ENCODE results near the gene GPR18.
A peak's percentile ranks its signal among the peaks of the same experiment; 100 is the strongest.

GPR18 gene

GRCh38 chr13:99301913-99302636 is 43.9 kb upstream of the GPR18 start:
- Histone ChIP-seq H4K8ac (ENCODE audit: low read depth, low read length) (no peak overlapping the region), H2AK5ac (ENCODE audit: low read length) (no peak overlapping the region), H3K4me3 (ENCODE audit: low read depth, low read length) (no peak overlapping the region), H3K27me3 (ENCODE audit: insufficient read depth, low read length) (no peaks in the 10 kb centered on the region), H3K4me2 (ENCODE audit: low read length) (no peak overlapping the region), H3K4me1 (ENCODE audit: control insufficient read depth in 1 of 2, insufficient read depth in 2 of 2, low read length in 2 of 2) (peaks cover 5 to 7% of the 10 kb centered on the region in 2 experiments), H2BK5ac (ENCODE audit: low read depth, low read length, poor library complexity) (no peak overlapping the region), H2BK12ac (ENCODE audit: low read length) (no peak overlapping the region), H4K91ac (ENCODE audit: low read depth, low read length) (no peak overlapping the region), H3K27ac (ENCODE audit: low read depth, low read length) (no peak overlapping the region), H3K23ac (ENCODE audit: low read length) (no peak overlapping the region), H3K79me1 (ENCODE audit: low read length) (no peaks in the 10 kb centered on the region), H2BK120ac (ENCODE audit: insufficient read depth, low read length, poor library complexity) (no peak overlapping the region), H3K18ac (ENCODE audit: low read length) (no peak overlapping the region), H3K36me3 (ENCODE audit: control insufficient read depth in 1 of 2, insufficient read depth in 2 of 2, low read length in 2 of 2) (peaks cover 0 to 2% of the 10 kb centered on the region in 2 experiments), H3K9ac (ENCODE audit: low read length) (no peak overlapping the region), H4K12ac (ENCODE audit: low read depth, low read length) (no peak overlapping the region), H2AFZ (ENCODE audit: insufficient read depth, low read length, poor library complexity) (no peak overlapping the region), H3K4ac (ENCODE audit: low read depth, low read length) (no peak overlapping the region), H3K79me2 (ENCODE audit: control insufficient read depth, insufficient read depth, low read length, poor library complexity) (no peaks in the 10 kb centered on the region), H3K14ac (ENCODE audit: low read length) (no peak overlapping the region), H3K9me3 (ENCODE audit: insufficient read depth, low read depth, low read length) (no peaks in the 10 kb centered on the region)
- WGBS (ENCODE audit: extremely low coverage, insufficient coverage, insufficient read length): no CpG with 5 or more reads among the region's 1 CpG
- DNase-seq: no peak

- Histone ChIP-seq H3K79me1 (ENCODE audit: low read length) (no peaks in the 10 kb centered on the region), H4K91ac (ENCODE audit: low read depth, low read length) (no peak overlapping the region), H3K27me3 (ENCODE audit: insufficient read depth, low read length) (no peaks in the 10 kb centered on the region), H4K8ac (ENCODE audit: low read depth, low read length) (no peak overlapping the region), H2BK5ac (ENCODE audit: low read depth, low read length, poor library complexity) (no peak overlapping the region), H3K27ac (ENCODE audit: low read depth, low read length) (no peak overlapping the region), H2BK12ac (ENCODE audit: low read length) (no peak overlapping the region), H3K18ac (ENCODE audit: low read length) (no peak overlapping the region), H2AK5ac (ENCODE audit: low read length) (no peak overlapping the region), H3K4ac (ENCODE audit: low read depth, low read length) (no peak overlapping the region), H3K4me1 (ENCODE audit: control insufficient read depth in 1 of 2, insufficient read depth in 2 of 2, low read length in 2 of 2) (peaks cover 5 to 7% of the 10 kb centered on the region in 2 experiments), H3K23ac (ENCODE audit: low read length) (no peak overlapping the region), H3K9me3 (ENCODE audit: insufficient read depth, low read depth, low read length) (no peaks in the 10 kb centered on the region), H3K79me2 (ENCODE audit: control insufficient read depth, insufficient read depth, low read length, poor library complexity) (no peaks in the 10 kb centered on the region), H4K12ac (ENCODE audit: low read depth, low read length) (no peak overlapping the region), H3K14ac (ENCODE audit: low read length) (no peak overlapping the region), H3K4me2 (ENCODE audit: low read length) (no peak overlapping the region), H3K4me3 (ENCODE audit: low read depth, low read length) (peak overlapping the region; percentile 37), H2BK120ac (ENCODE audit: insufficient read depth, low read length, poor library complexity) (no peak overlapping the region), H3K9ac (ENCODE audit: low read length) (no peak overlapping the region), H3K36me3 (ENCODE audit: control insufficient read depth in 1 of 2, insufficient read depth in 2 of 2, low read length in 2 of 2) (peaks cover 0 to 2% of the 10 kb centered on the region in 2 experiments), H2AFZ (ENCODE audit: insufficient read depth, low read length, poor library complexity) (no peak overlapping the region)
- no peak for DNase-seq
- no CpG with 5 or more reads among the region's 7 CpGs for WGBS (ENCODE audit: extremely low coverage, insufficient coverage, insufficient read length)
Observed at GRCh38 chr13:99301056-99301838, 43.1 kb upstream of the GPR18 start.

- Histone ChIP-seq H2BK120ac (ENCODE audit: insufficient read depth, low read length, poor library complexity) (no peak overlapping the region), H3K4me1 (ENCODE audit: control insufficient read depth in 1 of 2, insufficient read depth in 2 of 2, low read length in 2 of 2) (peaks cover 5 to 7% of the 10 kb centered on the region in 2 experiments), H4K8ac (ENCODE audit: low read depth, low read length) (no peak overlapping the region), H3K9me3 (ENCODE audit: insufficient read depth, low read depth, low read length) (no peaks in the 10 kb centered on the region), H3K79me2 (ENCODE audit: control insufficient read depth, insufficient read depth, low read length, poor library complexity) (no peaks in the 10 kb centered on the region), H3K4me2 (ENCODE audit: low read length) (no peak overlapping the region), H3K79me1 (ENCODE audit: low read length) (no peaks in the 10 kb centered on the region), H4K91ac (ENCODE audit: low read depth, low read length) (no peak overlapping the region), H3K4ac (ENCODE audit: low read depth, low read length) (no peak overlapping the region), H3K36me3 (ENCODE audit: control insufficient read depth in 1 of 2, insufficient read depth in 2 of 2, low read length in 2 of 2) (peaks cover 0 to 2% of the 10 kb centered on the region in 2 experiments), H2AK5ac (ENCODE audit: low read length) (no peak overlapping the region), H2AFZ (ENCODE audit: insufficient read depth, low read length, poor library complexity) (no peak overlapping the region), H3K14ac (ENCODE audit: low read length) (no peak overlapping the region), H4K12ac (ENCODE audit: low read depth, low read length) (no peak overlapping the region), H2BK12ac (ENCODE audit: low read length) (no peak overlapping the region), H3K23ac (ENCODE audit: low read length) (no peak overlapping the region), H3K18ac (ENCODE audit: low read length) (no peak overlapping the region), H3K4me3 (ENCODE audit: low read depth, low read length) (no peak overlapping the region), H3K9ac (ENCODE audit: low read length) (no peak overlapping the region), H2BK5ac (ENCODE audit: low read depth, low read length, poor library complexity) (no peak overlapping the region), H3K27ac (ENCODE audit: low read depth, low read length) (no peak overlapping the region), H3K27me3 (ENCODE audit: insufficient read depth, low read length) (no peaks in the 10 kb centered on the region)
- peak; percentile 12 to 73 for DNase-seq
- no CpG with 5 or more reads among the region's 4 CpGs for WGBS (ENCODE audit: extremely low coverage, insufficient coverage, insufficient read length)
Observed at GRCh38 chr13:99299920-99300341, 41.8 kb upstream of the GPR18 start.

- no CpG with 5 or more reads among the region's 4 CpGs for WGBS (ENCODE audit: extremely low coverage, insufficient coverage, insufficient read length)
- Histone ChIP-seq H4K91ac (ENCODE audit: low read depth, low read length) (no peak overlapping the region), H3K79me1 (ENCODE audit: low read length) (no peaks in the 10 kb centered on the region)
Observed at GRCh38 chr13:99299256-99299919, 41.2 kb upstream of the GPR18 start.

More at GRCh38 chr13:99299256-99299919, 41.2 kb upstream of the GPR18 start:
- Histone ChIP-seq H3K14ac (ENCODE audit: low read length) (no peak overlapping the region), H4K12ac (ENCODE audit: low read depth, low read length) (no peak overlapping the region), H3K27ac (ENCODE audit: low read depth, low read length) (no peak overlapping the region), H3K9me3 (ENCODE audit: insufficient read depth, low read depth, low read length) (no peaks in the 10 kb centered on the region), H4K8ac (ENCODE audit: low read depth, low read length) (no peak overlapping the region), H2AFZ (ENCODE audit: insufficient read depth, low read length, poor library complexity) (no peak overlapping the region), H3K9ac (ENCODE audit: low read length) (no peak overlapping the region), H3K4me3 (ENCODE audit: low read depth, low read length) (no peak overlapping the region), H2BK12ac (ENCODE audit: low read length) (no peak overlapping the region), H3K4ac (ENCODE audit: low read depth, low read length) (no peak overlapping the region), H3K79me2 (ENCODE audit: control insufficient read depth, insufficient read depth, low read length, poor library complexity) (no peaks in the 10 kb centered on the region), H2BK5ac (ENCODE audit: low read depth, low read length, poor library complexity) (no peak overlapping the region), H3K23ac (ENCODE audit: low read length) (no peak overlapping the region), H3K36me3 (ENCODE audit: control insufficient read depth in 1 of 2, insufficient read depth in 2 of 2, low read length in 2 of 2) (peaks cover 0 to 2% of the 10 kb centered on the region in 2 experiments), H3K18ac (ENCODE audit: low read length) (no peak overlapping the region), H3K4me2 (ENCODE audit: low read length) (no peak overlapping the region), H3K27me3 (ENCODE audit: insufficient read depth, low read length) (no peaks in the 10 kb centered on the region), H3K4me1 (ENCODE audit: control insufficient read depth in 1 of 2, insufficient read depth in 2 of 2, low read length in 2 of 2) (peaks cover 5 to 7% of the 10 kb centered on the region in 2 experiments), H2BK120ac (ENCODE audit: insufficient read depth, low read length, poor library complexity) (no peak overlapping the region), H2AK5ac (ENCODE audit: low read length) (no peak overlapping the region)
- DNase-seq: no peak
